HepG2 (cell line): Measurements from ENCODE around the gene DNAJB2. TPM values are rescaled to one million over a fixed set of nuclear protein-coding genes. Genes with fewer than 3 reads are reported as not detected.

Experiments used
- ATAC-seq: fragments of 200-7000 bp; cut with Tn5 transposase; 3 replicates; pipeline ENCODE4 v1.9.1; 2020; ENCODE audit warnings: mild to moderate bottlenecking, moderate library complexity
- BruUV-seq: library from RNA; stranded (reverse); fragments of 400-500 nt; replicated peaks from 2 replicates; lab custom pipeline; 2021; lab: Mats Ljungman, UMichigan
- CTCF ChIA-PET: fragments of 300-600 bp; formaldehyde crosslinking; extraction: SDS; loops from one replicate; lab custom pipeline; 2021; ENCODE audit warnings: low total read pairs, inconsistent platforms, low intra/inter-chr PET ratio; lab: Yijun Ruan, JAX
- POLR2A ChIA-PET: fragments of 350-600 bp; sonication (Branson Sonifier 250); formaldehyde crosslinking; loops from one replicate; lab custom pipeline; 2020; ENCODE audit warnings: antibody characterized with exemption, inconsistent platforms; lab: Yijun Ruan, JAX
- DNase-seq: peaks from one replicate; pipeline ENCODE4 v3.0.0-alpha.2; 2015; ENCODE audit warnings: low spot score
- FAIRE-seq: peaks from 3 replicates; lab custom pipeline; 2011; peaks lifted over from hg19 to GRCh38; lab: Jason Lieb, UNC
- H2AFZ ChIP-seq: one replicate; pipeline ENCODE4 v1.6.1; 2011; ENCODE audit warnings: low read length, inconsistent platforms
- H3K27ac ChIP-seq: fragments of 300-600 bp; 3 replicates; pipeline ENCODE4 v1.8.0; 2011; ENCODE audit warnings: mixed run types, mild to moderate bottlenecking, mixed read lengths, low read length, inconsistent platforms; ENCODE audit not compliant: insufficient read depth; ENCODE audit errors: extremely low read length
- H3K27me3 ChIP-seq, 2 experiments: fragments of 200-600 bp in 1 of 2; 2 replicates in 1 of 2; 3 replicates in 1 of 2; pipeline versions ENCODE4 v1.6.0 to v1.8.0; 2011; ENCODE audit warnings: low read length in 2 of 2, mild to moderate bottlenecking in 2 of 2, moderate library complexity in 2 of 2, inconsistent platforms in 1 of 2; ENCODE audit not compliant: insufficient read depth in 2 of 2, control insufficient read depth in 1 of 2
- H3K36me3 ChIP-seq, 2 experiments: fragments of 200-600 bp in 1 of 2; replicated peaks in 1 of 2; 2 replicates in 1 of 2; 3 replicates in 1 of 2; pipeline versions ENCODE4 v1.5.1 to v1.8.0; 2011; ENCODE audit warnings: low read length in 2 of 2, inconsistent platforms in 1 of 2; ENCODE audit not compliant: insufficient read depth in 2 of 2, control insufficient read depth in 1 of 2
- H3K4me1 ChIP-seq: 2 replicates; pipeline ENCODE4 v1.5.1; 2012; ENCODE audit warnings: low read length, inconsistent platforms; ENCODE audit not compliant: insufficient read depth
- H3K4me2 ChIP-seq: 2 replicates; pipeline ENCODE4 v1.6.0; 2011; ENCODE audit warnings: low read depth, low read length, inconsistent platforms
- H3K4me3 ChIP-seq, 3 experiments: fragments of 200-600 bp in 1 of 3; sonication (generic), shearing (Covaris generic) in 1 of 3; replicated peaks in 1 of 3; 2 replicates each; pipeline ENCODE4 v1.5.1; 2011 to 2016; ENCODE audit warnings: low read length in 3 of 3, inconsistent platforms in 2 of 3, low read depth in 2 of 3, mild to moderate bottlenecking in 2 of 3, control low read depth in 1 of 3, mixed read lengths in 1 of 3; ENCODE audit not compliant: insufficient read depth in 1 of 3
- H3K79me2 ChIP-seq: one replicate; pipeline ENCODE4 v1.6.1; 2011; ENCODE audit warnings: low read length, inconsistent platforms; ENCODE audit not compliant: insufficient read depth
- H3K9ac ChIP-seq: 2 replicates; pipeline ENCODE4 v1.6.0; 2011; ENCODE audit warnings: mild to moderate bottlenecking, low read depth, low read length, inconsistent platforms; ENCODE audit not compliant: insufficient read depth
- H3K9me3 ChIP-seq: 2 replicates; pipeline ENCODE4 v1.5.1; 2012; ENCODE audit warnings: mild to moderate bottlenecking, low read length
- H4K20me1 ChIP-seq: 2 replicates; pipeline ENCODE4 v1.6.0; 2011; ENCODE audit warnings: inconsistent platforms, mild to moderate bottlenecking, low read length, moderate library complexity; ENCODE audit not compliant: insufficient read depth
- ATF7-NPFF ChIP-seq: sonication (generic); formaldehyde crosslinking; IDR thresholded peaks from 2 replicates; pipeline ENCODE4 v1.8.1; 2023; ENCODE audit warnings: mild to moderate bottlenecking, low read depth, missing genetic modification reagents, moderate library complexity
- BHLHE40 ChIP-seq: IDR thresholded peaks from 2 replicates; pipeline ENCODE4 v1.6.1; 2011; ENCODE audit warnings: low read length, improper control_type of control experiment
- BRF2 ChIP-seq: sonication (generic); formaldehyde crosslinking; IDR thresholded peaks from 2 replicates; pipeline ENCODE4 v1.8.1; 2022; ENCODE audit warnings: mild to moderate bottlenecking, missing genetic modification reagents
- FOSL2 ChIP-seq: sonication (generic); formaldehyde crosslinking; IDR thresholded peaks from 2 replicates; pipeline ENCODE4 v1.4.0; 2020; ENCODE audit warnings: missing genetic modification reagents
- GTF3A ChIP-seq: sonication (generic); formaldehyde crosslinking; conservative IDR thresholded peaks from 2 replicates; pipeline ENCODE4 v1.4.0; 2020; ENCODE audit warnings: mild to moderate bottlenecking, missing genetic modification reagents
- HNRNPLL ChIP-seq: fragments of 200-400 bp; formaldehyde crosslinking; IDR thresholded peaks from 2 replicates; pipeline ENCODE4 v1.6.1; 2017; ENCODE audit warnings: mild to moderate bottlenecking, low read depth, low read length; ENCODE audit not compliant: poor library complexity, severe bottlenecking
- KLF15 ChIP-seq: sonication (generic); formaldehyde crosslinking; IDR thresholded peaks from 2 replicates; pipeline ENCODE4 v1.8.1; 2023; ENCODE audit warnings: borderline replicate concordance, mild to moderate bottlenecking, inconsistent platforms, missing genetic modification reagents, mixed read lengths
- LCORL ChIP-seq, 2 experiments: fragments of 450-650 bp in 1 of 2; sonication (generic) in 1 of 2; formaldehyde crosslinking in 1 of 2; IDR thresholded peaks; 2 replicates each; pipeline versions ENCODE4 v1.5.0 to v1.6.1; 2017 to 2020; ENCODE audit warnings: antibody characterized with exemption in 1 of 2, missing genetic modification reagents in 1 of 2
- NCOR1 ChIP-seq: fragments of 200-600 bp; sonication (generic); IDR thresholded peaks from 2 replicates; pipeline ENCODE4 v1.7.0; 2017; ENCODE audit warnings: antibody characterized with exemption, low read length, borderline replicate concordance
- RARG ChIP-seq: sonication (generic); formaldehyde crosslinking; IDR thresholded peaks from 2 replicates; pipeline ENCODE4 v1.4.0; 2020; ENCODE audit warnings: low read depth, mild to moderate bottlenecking, missing genetic modification reagents
- SMARCE1 ChIP-seq: fragments of 450-650 bp; IDR thresholded peaks from 2 replicates; pipeline ENCODE4 v1.6.1; 2017; ENCODE audit warnings: borderline replicate concordance
- ZC3H13 ChIP-seq: sonication (generic); formaldehyde crosslinking; IDR thresholded peaks from 2 replicates; pipeline ENCODE4 v1.8.1; 2023; ENCODE audit warnings: mild to moderate bottlenecking, missing genetic modification reagents, moderate library complexity
- ZC3H4 ChIP-seq: sonication (generic); formaldehyde crosslinking; IDR thresholded peaks from 2 replicates; pipeline ENCODE4 v1.4.0; 2020; ENCODE audit warnings: missing genetic modification reagents, borderline replicate concordance
- ZNF232 ChIP-seq: sonication (generic); formaldehyde crosslinking; IDR thresholded peaks from 2 replicates; pipeline ENCODE4 v1.4.0; 2020; ENCODE audit warnings: missing genetic modification reagents, borderline replicate concordance
- ZNF253 ChIP-seq: sonication (generic); formaldehyde crosslinking; IDR thresholded peaks from 2 replicates; pipeline ENCODE4 v1.8.0; 2022; ENCODE audit warnings: mild to moderate bottlenecking, missing genetic modification reagents, borderline replicate concordance
- ZNF598 ChIP-seq: sonication (generic); formaldehyde crosslinking; IDR thresholded peaks from 2 replicates; pipeline ENCODE4 v1.5.1; 2020; ENCODE audit warnings: mild to moderate bottlenecking, missing genetic modification reagents, borderline replicate concordance
- ZNF784 ChIP-seq: sonication (generic); formaldehyde crosslinking; IDR thresholded peaks from 2 replicates; pipeline ENCODE4 v1.5.1; 2020; ENCODE audit warnings: missing genetic modification reagents, mild to moderate bottlenecking, borderline replicate concordance
- WGBS: methylation state at CpG from one replicate; pipeline ENCODE4 v1.1.6; 2017; ENCODE audit warnings: low lambda C conversion rate; 5-methylcytosine and 5-hydroxymethylcytosine counted together
- in situ Hi-C: cut with HindIII; loops from 2 replicates; pipeline ENCODE4 v1.10.0; 2017; ENCODE audit warnings: low pct_unique_long_range_greater_than_20kb; ENCODE audit not compliant: extremely low pct_ligation_motif_present
- intact Hi-C: fragments of 100-400 bp; cut with micrococcal nuclease; formaldehyde crosslinking; loops from one replicate; pipeline ENCODE4 v1.10.0; 2022; ENCODE audit not compliant: unreplicated experiment
- polyA plus RNA-seq, 8 experiments: library from polyadenylated mRNA; depleted of rRNA in 3 of 8; stranded (reverse) in 7 of 8; unstranded in 1 of 8; fragments of >200 nt; fragmentation: Illumina TruSeq in 4 of 8; extraction: Trizol in 4 of 8; gene quantifications; 2 replicates each; pipeline versions ENCODE4 v1.2.1 to v1.2.3, GENCODE V29; 2011 to 2016; ENCODE audit warnings: low read depth in 4 of 8, missing spikeins in 1 of 8, mixed read lengths in 1 of 8; ENCODE audit not compliant: insufficient read depth in 1 of 8
- total RNA-seq, 5 experiments: library from RNA; depleted of rRNA; stranded (reverse); fragments of >200 nt; fragmentation: Illumina TruSeq; extraction: Trizol; gene quantifications; 2 replicates each; pipeline ENCODE4 v1.2.3, GENCODE V29; 2016; ENCODE audit warnings: low read depth in 1 of 5
- TF ChIP-seq, protein P1 (sequence below): sonication (generic); formaldehyde crosslinking; IDR thresholded peaks from 2 replicates; pipeline ENCODE4 v1.5.0; 2020; ENCODE audit warnings: missing genetic modification reagents

Gene DNAJB2
- total and polyA plus RNA-seq, 2 of the 13 experiments (the other 11 are each of a cell fraction or from before 2014, with no cell fraction given): 21.3 to 31.1 TPM

DNA sequence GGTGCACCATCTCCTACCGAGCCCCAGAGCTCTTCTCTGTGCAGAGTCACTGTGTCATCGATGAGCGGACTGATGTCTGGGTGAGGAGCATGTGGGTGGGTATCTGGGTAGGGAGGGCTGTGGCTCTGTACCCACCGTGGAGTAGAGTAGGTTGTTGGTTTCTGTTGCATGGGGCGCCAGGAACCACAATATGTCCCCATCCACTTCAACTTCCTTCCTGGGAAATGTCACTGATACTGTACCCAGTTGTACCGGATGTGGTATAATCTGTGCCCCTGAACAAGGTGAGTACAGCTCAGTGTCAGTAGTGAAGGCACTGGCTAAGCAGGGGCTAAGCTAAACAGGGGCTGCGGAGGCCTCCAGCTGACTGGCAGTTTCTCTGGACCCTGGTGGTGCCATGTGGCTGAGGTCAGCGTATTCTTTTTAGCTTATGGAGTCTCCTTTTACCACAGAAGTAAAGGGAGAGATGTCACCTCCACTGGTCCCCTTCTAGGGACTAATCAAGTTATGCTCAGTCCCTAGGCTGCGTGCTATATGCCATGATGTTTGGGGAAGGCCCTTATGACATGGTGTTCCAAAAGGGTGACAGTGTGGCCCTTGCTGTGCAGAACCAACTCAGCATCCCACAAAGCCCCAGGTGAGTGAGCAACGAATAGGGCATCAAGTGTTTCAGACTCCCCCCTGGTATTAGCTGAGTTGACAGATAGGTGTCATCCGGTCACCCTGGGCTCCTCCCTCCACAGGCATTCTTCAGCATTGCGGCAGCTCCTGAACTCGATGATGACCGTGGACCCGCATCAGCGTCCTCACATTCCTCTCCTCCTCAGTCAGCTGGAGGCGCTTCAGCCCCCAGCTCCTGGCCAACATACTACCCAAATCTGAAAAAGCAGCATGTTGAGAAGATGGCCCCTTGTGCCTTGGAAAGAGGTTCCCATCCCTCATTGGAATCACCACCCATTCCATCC lies 31.2 kb upstream of the DNAJB2 start (continued):
- no peak for TF ChIP-seq ZNF784 (CRISPR knock-in tag)
- TF ChIP-seq SMARCE1: no peak
- 0 out of 2 replicates have a peak, but pooled peaks have one; percentile 60 for TF ChIP-seq ZC3H13 (CRISPR knock-in tag)
- no peak for TF ChIP-seq FOSL2 (CRISPR knock-in tag)
- no peak for TF ChIP-seq LCORL (IDR thresholded peaks at IDR 0.05)
- 0 out of 2 replicates have a peak, but pooled peaks have one; percentile 21 for TF ChIP-seq LCORL (CRISPR knock-in tag; IDR thresholded peaks at IDR 0.05)
- no peak for TF ChIP-seq NCOR1

- peak overlapping the region; percentile 94 for H3K4me2 ChIP-seq
- no peak; the same call in 2 of the 3 replicates for ATAC-seq
- no peaks in the 10 kb centered on the region for H3K9me3 ChIP-seq
- intact Hi-C loops (loop anchor here (1.0 to 2.0 kb wide), 2 partner anchors 30 to 46 kb away; partner anchors contain the start of gene DNAJB2), in situ Hi-C loops (no loop called here)
- peaks cover 0 to 10% of the 10 kb centered on the region in 2 experiments; a peak in 1 of 5 replicates for H3K27me3 ChIP-seq
- no peak overlapping the region for H2AFZ ChIP-seq
- H3K79me2 ChIP-seq: peaks cover 14% of the 10 kb centered on the region
- POLR2A ChIA-PET: interaction anchor here (0.6 to 5.7 kb wide), 31 partner anchors 9 to 467 kb away, joined by 3 to 73 read pairs (median 7); partner anchors contain the start of genes ABCB6, ANKZF1, ATG9A and CNPPD1
- H3K4me1 ChIP-seq: peaks cover 80% of the 10 kb centered on the region
- H3K9ac ChIP-seq: peak overlapping the region; percentile 80
- BruUV-seq: no TSS peak
- WGBS: 67% methylated on average over 2 of the region's 2 CpGs
- no peaks in the 10 kb centered on the region for H4K20me1 ChIP-seq
- DNase-seq: no peak
- no peak for FAIRE-seq
- CTCF ChIA-PET: interaction anchor here (1.6 kb wide), 1 partner anchor 46 kb away, joined by 5 read pairs; no protein-coding TSS in a partner anchor
- peak overlapping the region; percentile 91 for H3K27ac ChIP-seq
- H3K36me3 ChIP-seq: peaks cover 1 to 13% of the 10 kb centered on the region in 2 experiments; a peak in 4 of 5 replicates
- peak overlapping the region in 2 of 3 experiments; percentile 24 to 61; a peak in 4 of 6 replicates for H3K4me3 ChIP-seq
- TF ChIP-seq BRF2 (CRISPR knock-in tag): no peak
- TF ChIP-seq, protein P1, sequence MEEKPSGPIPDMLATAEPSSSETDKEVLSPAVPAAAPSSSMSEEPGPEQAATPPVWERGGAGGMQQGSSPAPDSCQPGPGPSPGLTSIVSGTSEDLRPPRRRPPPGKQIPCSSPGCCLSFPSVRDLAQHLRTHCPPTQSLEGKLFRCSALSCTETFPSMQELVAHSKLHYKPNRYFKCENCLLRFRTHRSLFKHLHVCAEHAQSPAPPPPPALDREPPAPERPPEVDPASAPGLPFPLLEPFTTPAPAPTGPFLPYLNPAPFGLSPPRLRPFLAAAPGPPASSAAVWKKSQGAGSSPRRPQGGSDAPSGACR (CRISPR knock-in tag): no peak
- TF ChIP-seq ZNF232 (CRISPR knock-in tag): 0 out of 2 replicates have a peak, but pooled peaks have one; percentile 6
- TF ChIP-seq RARG: no peak
- TF ChIP-seq HNRNPLL: no peak
- TF ChIP-seq BHLHE40: no peak
- TF ChIP-seq GTF3A (CRISPR knock-in tag): no peak
- TF ChIP-seq ZNF598: no peak
- TF ChIP-seq KLF15: no peak
- TF ChIP-seq ZC3H4: 0 out of 2 replicates have a peak, but pooled peaks have one; percentile 14
- 0 out of 2 replicates have a peak, but pooled peaks have one; percentile 3 for TF ChIP-seq ZNF253 (CRISPR knock-in tag)
- TF ChIP-seq ATF7-NPFF: 0 out of 2 replicates have a peak, but pooled peaks have one; percentile 20
Measured at GRCh38 chr2:219248845-219249202, 30.3 kb upstream of the DNAJB2 start.
